Karpas-422 (cell line): Measurements from ENCODE around the gene FHIT. TPM values are rescaled to one million over a fixed set of nuclear protein-coding genes. Genes with fewer than 3 reads are reported as not detected.

Source experiments
- DNase-seq: peaks from one replicate; pipeline ENCODE4 v3.0.0-alpha.2; 2015
- H2AFZ ChIP-seq: fragments of 200-600 bp; sonication (generic); 2 replicates; pipeline ENCODE4 v1.6.1; 2014; ENCODE audit warnings: antibody characterized with exemption, low read length, mixed read lengths
- H3K27ac ChIP-seq: fragments of 200-600 bp; sonication (generic); 2 replicates; pipeline ENCODE4 v1.5.1; 2014; ENCODE audit warnings: mild to moderate bottlenecking, low read length, moderate library complexity
- H3K27me3 ChIP-seq: fragments of 200-600 bp; sonication (generic); 2 replicates; pipeline ENCODE4 v1.6.1; 2014; ENCODE audit warnings: low read length, mixed read lengths
- H3K36me3 ChIP-seq: fragments of 200-600 bp; sonication (generic); 2 replicates; pipeline ENCODE4 v1.6.1; 2014; ENCODE audit warnings: low read length, mixed read lengths; ENCODE audit not compliant: insufficient read depth
- H3K4me1 ChIP-seq: fragments of 200-600 bp; sonication (generic); 2 replicates; pipeline ENCODE4 v1.6.1; 2014; ENCODE audit warnings: mild to moderate bottlenecking, low read length, mixed read lengths
- H3K4me2 ChIP-seq: fragments of 200-600 bp; sonication (generic); 2 replicates; pipeline ENCODE4 v1.6.1; 2014; ENCODE audit warnings: low read length, low read depth, mild to moderate bottlenecking; ENCODE audit not compliant: poor library complexity, severe bottlenecking
- H3K4me3 ChIP-seq: fragments of 200-600 bp; sonication (generic); 2 replicates; pipeline ENCODE4 v1.5.1; 2014; ENCODE audit warnings: mild to moderate bottlenecking, antibody characterized with exemption, low read length, mixed read lengths
- H3K79me2 ChIP-seq: fragments of 200-600 bp; sonication (generic); 2 replicates; pipeline ENCODE4 v1.6.1; 2014; ENCODE audit warnings: mild to moderate bottlenecking, low read length, mixed read lengths
- H3K9ac ChIP-seq: fragments of 200-600 bp; sonication (generic); 2 replicates; pipeline ENCODE4 v1.6.0; 2014; ENCODE audit warnings: low read length
- H3K9me2 ChIP-seq: fragments of 200-600 bp; sonication (generic), shearing (Covaris generic); replicated peaks from 2 replicates; pipeline ENCODE4 v1.6.0; 2014; ENCODE audit warnings: mild to moderate bottlenecking, low read length, moderate library complexity; ENCODE audit not compliant: insufficient read depth
- H3K9me3 ChIP-seq: fragments of 300-700, 200-600 bp; sonication (generic); 2 replicates; pipeline ENCODE4 v1.6.1; 2014; ENCODE audit warnings: low read length, mixed read lengths
- H4K20me1 ChIP-seq: fragments of 200-600 bp; sonication (generic); 2 replicates; pipeline ENCODE4 v1.6.1; 2014; ENCODE audit warnings: mild to moderate bottlenecking, antibody characterized with exemption, low read length, low read depth; ENCODE audit not compliant: insufficient read depth
- total RNA-seq: library from RNA; depleted of rRNA; stranded (reverse); fragments of >200 nt; shearing (Covaris generic); gene quantifications from 2 replicates; pipeline ENCODE4 v1.2.3, GENCODE V29; 2014; ENCODE audit warnings: low replicate concordance

Gene FHIT
- total RNA-seq, 1 experiment from 2014 or later, result not detected

DNA sequence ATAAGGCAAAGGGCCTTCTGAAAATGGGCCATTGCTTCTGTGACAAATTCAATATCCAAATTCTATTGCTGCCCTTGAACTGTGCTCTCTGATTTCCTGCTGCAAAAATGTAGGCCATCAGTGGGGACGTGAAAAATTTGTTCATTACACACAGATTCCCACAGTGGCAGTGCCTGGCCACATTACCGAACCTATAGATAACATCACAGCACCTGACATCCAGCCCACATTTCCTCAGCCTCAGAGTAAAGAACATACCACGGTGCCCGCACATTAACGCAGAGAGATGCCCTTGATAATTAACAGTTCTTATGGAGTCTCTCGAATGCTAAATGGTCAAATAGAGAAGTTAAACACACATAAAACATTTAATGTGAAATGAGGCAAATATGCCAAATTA is 1269.9 kb downstream of the FHIT start:
- Histone ChIP-seq H3K9me3 (0 out of 2 replicates have a peak, but pooled peaks cover 8% of the 10 kb centered on the region), H3K4me1 (no peaks in the 10 kb centered on the region), H3K4me2 (no peak overlapping the region), H4K20me1 (no peaks in the 10 kb centered on the region), H2AFZ (no peak overlapping the region), H3K36me3 (no peaks in the 10 kb centered on the region), H3K27me3 (no peaks in the 10 kb centered on the region), H3K9ac (no peak overlapping the region), H3K4me3 (no peak overlapping the region), H3K27ac (no peak overlapping the region), H3K9me2 (no peaks in the 10 kb centered on the region), H3K79me2 (no peaks in the 10 kb centered on the region)
- no peak for DNase-seq

DNA sequence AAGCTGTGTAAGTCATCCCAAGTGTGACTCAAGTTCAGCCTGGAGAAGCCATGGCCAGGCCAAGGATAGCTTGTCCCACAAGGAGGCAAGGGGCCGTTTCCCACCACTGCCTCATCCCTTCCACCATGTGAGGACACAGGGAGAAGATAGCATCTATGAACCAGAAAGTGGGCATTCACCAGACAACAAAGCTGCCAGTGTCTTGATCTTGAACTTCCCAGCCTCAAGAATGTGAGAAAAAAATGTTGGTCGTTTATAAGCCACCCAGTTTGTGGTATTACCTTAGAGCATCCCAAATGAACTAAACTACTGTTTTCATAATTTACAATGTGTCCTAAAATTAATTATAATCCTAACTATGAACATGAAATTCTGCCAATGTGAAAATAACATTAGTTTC is 1270.7 kb downstream of the FHIT start:
- Histone ChIP-seq H3K4me2 (no peak overlapping the region), H3K4me1 (no peaks in the 10 kb centered on the region)

DNA sequence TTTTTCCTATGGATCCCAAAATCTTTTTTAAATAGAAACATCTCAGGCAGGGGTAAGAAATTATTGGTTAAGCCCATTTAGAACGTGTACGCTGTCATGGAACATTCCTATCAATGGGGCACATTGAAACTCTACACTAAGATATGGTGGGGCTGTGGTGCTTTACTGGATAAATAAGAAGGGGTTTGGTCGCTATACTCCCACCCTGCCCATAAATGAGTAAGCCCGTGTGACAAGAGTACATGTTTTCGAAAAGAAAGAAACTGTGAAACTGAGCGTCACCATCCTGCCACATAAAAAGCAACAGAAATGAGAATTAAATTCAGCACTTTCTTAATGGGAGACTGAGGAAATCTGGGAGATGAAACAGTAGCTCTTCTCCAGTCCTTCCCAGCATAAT is 1271.7 kb downstream of the FHIT start:
- no peaks in the 10 kb centered on the region for H3K9me2 ChIP-seq
- no peak overlapping the region for H3K27ac ChIP-seq
- no peak overlapping the region for H3K4me2 ChIP-seq
- H3K4me3 ChIP-seq, result no peak overlapping the region
- no peak overlapping the region for H2AFZ ChIP-seq
- H3K79me2 ChIP-seq, result no peaks in the 10 kb centered on the region
- peaks cover 7% of the 10 kb centered on the region; the same call in 1 of the 2 replicates for H3K9me3 ChIP-seq
- no peaks in the 10 kb centered on the region for H3K36me3 ChIP-seq
- DNase-seq, result no peak
- H3K9ac ChIP-seq, result no peak overlapping the region
- H3K4me1 ChIP-seq, result no peaks in the 10 kb centered on the region
- no peaks in the 10 kb centered on the region for H3K27me3 ChIP-seq
- no peaks in the 10 kb centered on the region for H4K20me1 ChIP-seq

More for the DNA sequence above, 1270.7 kb downstream of the FHIT start:
- H3K4me3 ChIP-seq, result no peak overlapping the region
- H3K9me3 ChIP-seq, result 0 out of 2 replicates have a peak, but pooled peaks cover 5% of the 10 kb centered on the region
- DNase-seq, result no peak
- no peak overlapping the region for H2AFZ ChIP-seq
- H3K79me2 ChIP-seq, result no peaks in the 10 kb centered on the region
- no peak overlapping the region for H3K9ac ChIP-seq
- no peaks in the 10 kb centered on the region for H3K36me3 ChIP-seq
- no peaks in the 10 kb centered on the region for H3K9me2 ChIP-seq
- H3K27me3 ChIP-seq, result no peaks in the 10 kb centered on the region
- no peaks in the 10 kb centered on the region for H4K20me1 ChIP-seq
- no peak overlapping the region for H3K27ac ChIP-seq

DNA sequence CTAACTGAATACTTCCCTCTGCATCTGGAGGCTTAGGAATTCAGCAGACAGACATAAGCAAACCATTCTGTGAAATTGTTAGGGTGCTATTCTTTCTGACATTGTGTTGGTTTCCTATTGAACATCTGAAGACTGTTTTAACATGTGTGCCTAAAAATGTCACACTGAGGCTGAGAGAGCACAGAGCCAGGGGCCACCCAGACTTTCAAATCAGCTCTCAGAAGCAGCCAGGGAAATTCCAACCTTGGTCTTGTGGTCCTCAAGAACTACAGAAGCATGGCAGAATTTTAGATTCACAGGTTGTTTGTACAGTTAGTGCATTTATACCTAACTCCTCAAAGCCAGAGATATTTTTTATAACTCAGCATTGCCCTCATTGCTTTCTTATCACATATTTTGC is 1272.3 kb downstream of the FHIT start:
- peaks cover 11% of the 10 kb centered on the region; the same call in 1 of the 2 replicates for H3K9me3 ChIP-seq
- no peaks in the 10 kb centered on the region for H3K27me3 ChIP-seq
- no peak overlapping the region for H3K9ac ChIP-seq
- H3K9me2 ChIP-seq, result no peaks in the 10 kb centered on the region
- H4K20me1 ChIP-seq, result no peaks in the 10 kb centered on the region
- DNase-seq, result no peak
- no peaks in the 10 kb centered on the region for H3K36me3 ChIP-seq
- no peaks in the 10 kb centered on the region for H3K4me1 ChIP-seq
- H3K79me2 ChIP-seq, result no peaks in the 10 kb centered on the region
- no peak overlapping the region for H3K4me2 ChIP-seq
- H3K4me3 ChIP-seq, result no peak overlapping the region
- no peak overlapping the region for H2AFZ ChIP-seq
- H3K27ac ChIP-seq, result no peak overlapping the region

DNA sequence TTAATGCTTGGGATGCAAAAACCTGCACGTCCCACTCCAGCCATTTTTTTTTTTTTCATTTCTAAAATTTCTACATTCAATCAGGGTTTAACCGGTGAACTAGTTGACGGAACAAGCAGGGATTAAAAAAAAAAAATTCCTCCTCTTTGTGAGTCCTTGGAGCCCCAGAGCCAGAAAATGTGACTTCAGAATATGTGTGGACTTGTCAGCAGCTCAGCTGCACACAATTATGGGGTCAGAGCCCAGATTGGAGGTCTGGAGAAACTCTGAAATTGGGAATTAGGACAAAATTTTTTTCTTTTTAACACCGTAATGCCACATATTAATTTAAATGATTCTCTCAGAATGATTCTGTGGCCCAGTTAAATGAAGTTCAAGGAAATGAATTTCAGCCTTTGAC is 1280.5 kb downstream of the FHIT start:
- no peaks in the 10 kb centered on the region for H4K20me1 ChIP-seq
- no peak for DNase-seq
- H3K4me2 ChIP-seq, result no peak overlapping the region
- no peaks in the 10 kb centered on the region for H3K27me3 ChIP-seq
- H3K36me3 ChIP-seq, result no peaks in the 10 kb centered on the region
- no peaks in the 10 kb centered on the region for H3K9me2 ChIP-seq
- no peaks in the 10 kb centered on the region for H3K79me2 ChIP-seq
- H2AFZ ChIP-seq, result no peak overlapping the region
- no peak overlapping the region for H3K9ac ChIP-seq
- H3K4me3 ChIP-seq, result no peak overlapping the region
- H3K27ac ChIP-seq, result no peak overlapping the region
- no peaks in the 10 kb centered on the region for H3K4me1 ChIP-seq
- peaks cover 20% of the 10 kb centered on the region for H3K9me3 ChIP-seq

DNA sequence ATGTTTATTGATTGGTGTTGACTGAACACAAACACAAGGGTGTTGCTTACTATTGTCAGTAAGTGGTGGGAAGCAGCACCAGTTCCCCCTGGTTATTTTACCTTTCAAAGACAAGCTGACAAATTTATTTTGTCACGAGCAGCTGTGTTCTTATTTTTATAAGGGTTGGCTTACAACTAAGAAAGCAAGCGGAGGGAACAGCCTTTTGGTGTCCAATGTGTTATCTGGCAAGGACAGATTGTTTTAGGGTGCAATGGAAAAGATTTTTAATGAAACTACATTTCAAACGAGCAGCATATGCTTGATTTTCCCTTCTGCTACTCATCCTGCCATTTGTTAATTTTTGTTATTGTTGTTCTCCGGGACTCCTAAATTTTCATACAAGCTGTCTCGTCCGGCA is 1280.9 kb downstream of the FHIT start:
- Histone ChIP-seq H4K20me1 (no peaks in the 10 kb centered on the region), H3K27me3 (no peaks in the 10 kb centered on the region), H3K9ac (no peak overlapping the region), H3K9me2 (no peaks in the 10 kb centered on the region), H3K9me3 (peaks cover 20% of the 10 kb centered on the region), H3K4me1 (no peaks in the 10 kb centered on the region), H3K27ac (no peak overlapping the region), H3K36me3 (no peaks in the 10 kb centered on the region), H2AFZ (no peak overlapping the region), H3K4me2 (no peak overlapping the region), H3K4me3 (no peak overlapping the region), H3K79me2 (no peaks in the 10 kb centered on the region)
- DNase-seq, result no peak

DNA sequence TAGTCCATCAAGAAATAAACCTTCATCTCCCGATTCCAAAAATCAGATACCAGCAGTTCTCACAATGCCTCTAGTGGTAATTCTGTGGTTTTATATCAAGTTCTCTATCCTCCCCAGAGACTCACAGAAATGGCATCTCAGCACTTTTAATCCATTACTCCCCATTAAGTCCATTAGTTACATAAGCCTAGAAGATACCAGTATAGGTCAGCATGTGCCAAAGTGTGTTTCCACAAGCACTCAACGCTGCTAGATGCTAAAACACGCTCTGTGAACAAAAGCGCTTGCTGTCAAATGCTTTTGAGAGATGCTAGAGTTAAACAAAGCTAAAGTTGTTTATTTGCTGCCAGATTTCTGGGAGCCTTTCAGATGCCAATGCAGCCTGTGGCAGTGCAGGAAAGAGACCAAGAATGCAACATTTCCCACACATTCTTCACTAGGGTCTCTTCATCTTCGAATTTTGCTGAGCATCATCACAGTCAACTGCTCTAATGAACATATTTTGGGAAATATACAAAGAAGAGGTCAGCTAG is 1282.7 kb downstream of the FHIT start:
- Histone ChIP-seq H3K9me3 (peaks cover 13% of the 10 kb centered on the region; the same call in 1 of the 2 replicates), H3K4me1 (no peaks in the 10 kb centered on the region), H3K79me2 (no peaks in the 10 kb centered on the region), H4K20me1 (no peaks in the 10 kb centered on the region), H3K36me3 (no peaks in the 10 kb centered on the region), H3K4me2 (no peak overlapping the region), H3K4me3 (no peak overlapping the region), H3K9me2 (no peaks in the 10 kb centered on the region), H3K27me3 (no peaks in the 10 kb centered on the region), H2AFZ (no peak overlapping the region), H3K9ac (no peak overlapping the region), H3K27ac (no peak overlapping the region)
- DNase-seq, result no peak

DNA sequence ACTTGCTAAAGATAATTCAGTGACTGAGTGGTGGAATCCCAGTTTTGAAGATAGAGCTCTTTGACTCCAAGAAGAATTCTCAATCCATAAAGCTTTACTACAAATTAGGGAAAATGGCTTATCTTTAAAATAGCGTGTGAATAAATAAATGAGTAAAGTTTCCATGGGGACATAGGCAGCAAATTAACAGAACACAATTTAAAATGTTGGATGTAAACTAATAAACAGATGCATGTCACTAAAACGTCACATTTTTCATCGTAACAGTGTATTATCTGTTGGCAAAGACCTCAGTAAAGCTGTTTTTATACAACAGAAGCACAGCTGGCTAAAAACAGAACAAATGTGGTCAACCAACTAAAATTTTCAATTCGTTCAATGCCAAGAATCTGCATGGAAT is 1287.6 kb downstream of the FHIT start:
- Histone ChIP-seq H3K27ac (no peak overlapping the region), H3K4me3 (no peak overlapping the region), H3K79me2 (no peaks in the 10 kb centered on the region), H3K4me1 (no peaks in the 10 kb centered on the region), H3K9ac (no peak overlapping the region), H3K9me3 (peaks cover 12% of the 10 kb centered on the region), H3K4me2 (no peak overlapping the region), H2AFZ (no peak overlapping the region), H3K27me3 (no peaks in the 10 kb centered on the region), H4K20me1 (no peaks in the 10 kb centered on the region), H3K36me3 (no peaks in the 10 kb centered on the region), H3K9me2 (no peaks in the 10 kb centered on the region)
- no peak for DNase-seq
